CD4-positive, alpha-beta T cell treated with Interleukin-4 for 1 hour (primary cell): ENCODE data around the gene ASIC3.

Experiments
- DNase-seq, 2 donors: peaks; one replicate each; pipeline ENCODE4 v3.0.0-alpha.2; 2020 to 2022

Gene ASIC3

DNA sequence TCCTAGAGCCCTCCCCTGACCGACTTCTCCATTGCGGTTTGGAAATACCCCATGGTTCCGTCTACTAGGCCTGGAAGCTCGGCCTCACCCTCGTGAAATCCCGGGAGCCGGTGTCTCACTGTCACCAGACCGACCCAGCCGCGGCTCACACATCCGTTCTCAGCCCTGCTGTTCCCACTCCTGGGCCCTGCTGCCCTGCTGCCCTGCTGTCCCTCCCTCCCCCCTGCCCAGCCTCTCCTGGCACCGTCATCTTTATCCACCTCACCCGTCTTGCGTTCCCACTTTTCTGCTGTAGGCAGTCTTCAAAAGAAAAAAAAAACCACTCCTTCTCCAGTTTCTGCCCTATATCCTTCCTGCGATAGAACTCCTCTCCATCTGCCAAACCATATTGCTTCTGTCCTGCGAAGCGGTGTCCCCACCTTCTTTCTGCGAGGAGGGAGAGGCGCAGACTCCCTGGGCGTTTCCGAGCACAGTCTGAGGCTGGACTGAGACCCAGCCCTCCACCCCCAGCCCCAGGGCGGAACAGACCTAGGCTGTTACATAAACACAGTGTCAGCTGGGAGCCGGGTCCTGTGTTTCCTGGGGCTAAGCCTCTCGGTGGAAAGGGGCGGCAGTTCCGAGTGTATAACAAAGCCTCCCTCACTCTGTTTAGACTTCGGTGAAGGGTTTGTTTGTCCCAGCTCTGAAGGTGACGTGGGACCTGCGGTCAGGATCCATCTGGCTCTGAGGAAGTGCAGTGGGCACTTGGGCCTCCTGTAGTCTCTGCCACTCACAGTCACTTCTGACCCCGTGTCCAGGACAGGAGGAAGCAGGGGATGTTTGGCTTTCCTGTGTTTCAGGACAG lies 40.7 kb downstream of the ASIC3 start:
- DNase-seq, result peak; percentile 19 to 82

DNA sequence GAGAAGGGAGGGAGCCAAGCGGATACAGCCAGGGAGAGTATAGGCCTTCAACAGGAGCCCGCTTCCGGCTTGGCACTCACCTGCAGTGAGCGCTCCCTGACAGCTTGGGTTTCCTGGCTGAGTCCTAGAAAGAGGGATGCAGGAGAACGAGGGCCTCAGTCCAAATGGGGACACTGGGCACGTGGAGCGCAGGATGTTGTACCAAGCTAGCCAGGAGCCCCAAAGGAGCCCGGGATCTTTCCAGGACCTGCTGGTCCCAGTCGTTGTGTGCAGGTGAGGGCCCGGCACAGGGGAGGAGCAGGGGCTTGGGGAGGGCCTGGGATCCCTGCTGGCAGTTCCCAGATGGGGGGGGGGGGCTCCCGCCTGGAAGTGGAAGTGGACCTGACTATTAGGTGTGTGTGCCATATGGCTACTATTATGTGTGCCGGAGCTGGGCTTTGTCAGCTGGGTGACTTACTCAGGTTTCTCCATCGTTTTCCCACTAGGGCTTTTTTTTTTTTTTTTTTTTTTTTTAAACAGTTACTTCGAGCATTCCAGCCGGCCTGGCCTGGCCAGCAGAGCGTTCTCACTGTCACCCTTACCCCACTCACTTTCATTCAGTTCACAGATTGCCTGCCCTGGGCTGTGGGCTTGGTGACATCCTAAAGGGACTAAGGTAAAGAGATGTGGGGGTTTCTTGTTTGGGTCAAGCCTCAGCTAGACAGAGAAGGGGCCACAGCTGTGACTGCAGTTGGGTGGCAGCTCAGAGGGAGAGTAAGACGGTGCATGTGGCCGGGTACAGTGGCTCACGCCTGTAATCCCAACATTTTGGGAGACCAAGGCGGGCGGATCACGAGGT lies 41.8 kb downstream of the ASIC3 start:
- no peak for DNase-seq

DNA sequence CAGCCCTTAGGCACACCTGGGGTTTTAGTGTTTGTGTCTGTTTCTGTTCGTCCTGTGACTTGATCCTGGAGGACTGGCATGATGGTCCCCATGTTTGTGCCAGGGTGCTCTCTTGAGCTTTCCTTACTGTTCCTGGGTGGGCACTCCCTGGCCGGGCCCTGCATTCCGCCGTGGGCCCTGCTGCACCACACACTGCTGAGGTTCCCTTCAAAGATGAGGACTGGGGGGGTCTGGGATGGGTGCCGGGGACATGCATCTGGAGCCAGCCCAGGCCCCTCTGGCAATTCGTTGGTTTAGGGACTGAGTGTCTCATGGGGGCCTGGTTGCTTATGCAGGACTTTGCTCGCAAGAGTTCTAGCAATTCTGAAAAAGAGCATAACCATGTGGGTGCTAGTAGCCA lies 42.7 kb downstream of the ASIC3 start:
- no peak for DNase-seq

- DNase-seq, result no peak
Observed at GRCh38 chr7:151091431-151091830, 43.1 kb downstream of the ASIC3 start.

- no peak for DNase-seq
Observed at GRCh38 chr7:151091988-151092387, 43.7 kb downstream of the ASIC3 start.

GRCh38 chr7:151093748-151094147 lies 45.4 kb downstream of the ASIC3 start:
- DNase-seq, result no peak

- DNase-seq, result no peak
Observed at GRCh38 chr7:151094675-151095074, 46.3 kb downstream of the ASIC3 start.

- no peak for DNase-seq
Observed at GRCh38 chr7:151095123-151095797, 46.9 kb downstream of the ASIC3 start.

GRCh38 chr7:151095828-151096475 lies 47.6 kb downstream of the ASIC3 start:
- no peak for DNase-seq

GRCh38 chr7:151099486-151100211 lies 51.3 kb downstream of the ASIC3 start:
- DNase-seq, result no peak

DNA sequence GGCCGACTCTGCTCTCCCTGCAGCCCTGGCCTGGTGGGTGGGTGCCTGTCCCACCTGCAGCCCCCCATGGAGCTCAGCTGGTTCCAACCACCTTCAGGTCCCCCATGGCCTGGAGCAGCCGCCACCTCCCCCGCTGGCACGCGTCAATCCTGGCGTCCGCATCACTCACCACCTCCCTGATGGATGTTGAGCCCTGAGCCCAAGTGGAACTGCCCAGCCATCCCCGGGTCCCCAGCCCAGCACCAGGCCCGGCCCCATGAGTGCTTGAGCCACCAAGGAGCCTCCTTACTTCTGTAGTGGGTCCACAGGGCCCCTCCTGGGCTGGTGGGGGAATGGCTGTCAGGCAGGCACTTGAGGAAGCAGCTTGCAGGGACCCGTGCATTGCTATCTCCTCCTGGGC lies 52.6 kb downstream of the ASIC3 start:
- DNase-seq, result no peak

- no peak for DNase-seq
Observed at GRCh38 chr7:151101621-151102396, 53.5 kb downstream of the ASIC3 start.
